GM23338 (cell line): ENCODE data around the gene OPRM1. TPM values are rescaled to one million over a fixed set of nuclear protein-coding genes. Genes with fewer than 3 reads are reported as not detected.

Experiments
- EZH2phosphoT487 ChIP-seq: fragments of 200-600 bp; sonication (generic); IDR thresholded peaks from one replicate; pipeline ENCODE4 v1.8.1; 2018; ENCODE audit warnings: antibody characterized with exemption; ENCODE audit not compliant: unreplicated experiment
- JUNB ChIP-seq: IDR thresholded peaks from one replicate; pipeline ENCODE4 v1.6.1; 2016; ENCODE audit warnings: antibody characterized with exemption; ENCODE audit not compliant: unreplicated experiment
- NANOG ChIP-seq: IDR thresholded peaks from 2 replicates; pipeline ENCODE4 v1.6.1; 2016; ENCODE audit warnings: antibody characterized with exemption, borderline replicate concordance
- POLR2AphosphoS5 ChIP-seq: IDR thresholded peaks from 2 replicates; pipeline ENCODE4 v1.6.1; 2016; ENCODE audit warnings: antibody characterized with exemption, low read depth
- REST ChIP-seq: IDR thresholded peaks from one replicate; pipeline ENCODE4 v1.6.1; 2018; ENCODE audit warnings: antibody characterized with exemption; ENCODE audit not compliant: unreplicated experiment
- ZNF114 ChIP-seq: fragments of 250-450 bp; sonication (Bioruptor Pico); IDR thresholded peaks from 2 replicates; pipeline ENCODE4 v1.5.0; 2020; ENCODE audit warnings: mild to moderate bottlenecking, moderate library complexity
- ZNF331 ChIP-seq: fragments of 250-450 bp; sonication (Bioruptor Pico); IDR thresholded peaks from 2 replicates; pipeline ENCODE4 v1.5.0; 2020; ENCODE audit warnings: low read depth, mild to moderate bottlenecking, moderate library complexity
- polyA plus RNA-seq: library from polyadenylated mRNA; unstranded; fragments of >200 nt; fragmentation: Nextera tagmentation; extraction: Ambion mirVana; gene quantifications from 2 replicates; pipeline ENCODE4 v1.2.1, GENCODE V29; 2016
- total RNA-seq: library from RNA; depleted of rRNA; stranded (reverse); fragments of >200 nt; shearing (Covaris generic); gene quantifications from 2 replicates; pipeline ENCODE4 v1.2.3, GENCODE V29; 2014
- TF ChIP-seq, protein P1 (sequence below): fragments of 250-450 bp; sonication (Bioruptor Pico); IDR thresholded peaks from 2 replicates; pipeline ENCODE4 v1.5.0; 2020; ENCODE audit warnings: mild to moderate bottlenecking, moderate library complexity
- TF ChIP-seq, protein P2 (sequence below): IDR thresholded peaks from 2 replicates; pipeline ENCODE4 v1.6.1; 2016; ENCODE audit warnings: antibody characterized with exemption

The OPRM1 gene
- total and polyA plus RNA-seq, 2 experiments from 2014 or later: 0.52 TPM; not detected in 1

DNA sequence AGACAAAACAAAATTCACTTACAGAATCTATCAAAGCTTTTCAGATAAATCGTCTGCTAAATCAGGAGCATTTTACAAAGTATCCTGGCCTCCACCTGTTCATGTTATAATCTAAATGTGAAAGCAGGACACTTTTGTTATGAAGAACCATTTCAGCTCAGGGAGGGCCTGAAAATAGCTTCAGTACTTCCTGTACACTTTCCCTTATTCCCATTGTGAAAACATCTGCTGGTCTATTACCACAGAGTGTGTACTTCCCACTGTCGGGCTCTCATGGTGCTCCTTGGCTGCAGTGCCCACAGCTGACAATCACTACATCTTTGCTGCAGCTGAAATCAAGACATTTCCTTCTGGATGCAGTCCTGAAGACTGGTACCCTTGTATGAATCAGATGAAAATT lies 128.1 kb downstream of the OPRM1 start (continued):
- TF ChIP-seq, protein P1, sequence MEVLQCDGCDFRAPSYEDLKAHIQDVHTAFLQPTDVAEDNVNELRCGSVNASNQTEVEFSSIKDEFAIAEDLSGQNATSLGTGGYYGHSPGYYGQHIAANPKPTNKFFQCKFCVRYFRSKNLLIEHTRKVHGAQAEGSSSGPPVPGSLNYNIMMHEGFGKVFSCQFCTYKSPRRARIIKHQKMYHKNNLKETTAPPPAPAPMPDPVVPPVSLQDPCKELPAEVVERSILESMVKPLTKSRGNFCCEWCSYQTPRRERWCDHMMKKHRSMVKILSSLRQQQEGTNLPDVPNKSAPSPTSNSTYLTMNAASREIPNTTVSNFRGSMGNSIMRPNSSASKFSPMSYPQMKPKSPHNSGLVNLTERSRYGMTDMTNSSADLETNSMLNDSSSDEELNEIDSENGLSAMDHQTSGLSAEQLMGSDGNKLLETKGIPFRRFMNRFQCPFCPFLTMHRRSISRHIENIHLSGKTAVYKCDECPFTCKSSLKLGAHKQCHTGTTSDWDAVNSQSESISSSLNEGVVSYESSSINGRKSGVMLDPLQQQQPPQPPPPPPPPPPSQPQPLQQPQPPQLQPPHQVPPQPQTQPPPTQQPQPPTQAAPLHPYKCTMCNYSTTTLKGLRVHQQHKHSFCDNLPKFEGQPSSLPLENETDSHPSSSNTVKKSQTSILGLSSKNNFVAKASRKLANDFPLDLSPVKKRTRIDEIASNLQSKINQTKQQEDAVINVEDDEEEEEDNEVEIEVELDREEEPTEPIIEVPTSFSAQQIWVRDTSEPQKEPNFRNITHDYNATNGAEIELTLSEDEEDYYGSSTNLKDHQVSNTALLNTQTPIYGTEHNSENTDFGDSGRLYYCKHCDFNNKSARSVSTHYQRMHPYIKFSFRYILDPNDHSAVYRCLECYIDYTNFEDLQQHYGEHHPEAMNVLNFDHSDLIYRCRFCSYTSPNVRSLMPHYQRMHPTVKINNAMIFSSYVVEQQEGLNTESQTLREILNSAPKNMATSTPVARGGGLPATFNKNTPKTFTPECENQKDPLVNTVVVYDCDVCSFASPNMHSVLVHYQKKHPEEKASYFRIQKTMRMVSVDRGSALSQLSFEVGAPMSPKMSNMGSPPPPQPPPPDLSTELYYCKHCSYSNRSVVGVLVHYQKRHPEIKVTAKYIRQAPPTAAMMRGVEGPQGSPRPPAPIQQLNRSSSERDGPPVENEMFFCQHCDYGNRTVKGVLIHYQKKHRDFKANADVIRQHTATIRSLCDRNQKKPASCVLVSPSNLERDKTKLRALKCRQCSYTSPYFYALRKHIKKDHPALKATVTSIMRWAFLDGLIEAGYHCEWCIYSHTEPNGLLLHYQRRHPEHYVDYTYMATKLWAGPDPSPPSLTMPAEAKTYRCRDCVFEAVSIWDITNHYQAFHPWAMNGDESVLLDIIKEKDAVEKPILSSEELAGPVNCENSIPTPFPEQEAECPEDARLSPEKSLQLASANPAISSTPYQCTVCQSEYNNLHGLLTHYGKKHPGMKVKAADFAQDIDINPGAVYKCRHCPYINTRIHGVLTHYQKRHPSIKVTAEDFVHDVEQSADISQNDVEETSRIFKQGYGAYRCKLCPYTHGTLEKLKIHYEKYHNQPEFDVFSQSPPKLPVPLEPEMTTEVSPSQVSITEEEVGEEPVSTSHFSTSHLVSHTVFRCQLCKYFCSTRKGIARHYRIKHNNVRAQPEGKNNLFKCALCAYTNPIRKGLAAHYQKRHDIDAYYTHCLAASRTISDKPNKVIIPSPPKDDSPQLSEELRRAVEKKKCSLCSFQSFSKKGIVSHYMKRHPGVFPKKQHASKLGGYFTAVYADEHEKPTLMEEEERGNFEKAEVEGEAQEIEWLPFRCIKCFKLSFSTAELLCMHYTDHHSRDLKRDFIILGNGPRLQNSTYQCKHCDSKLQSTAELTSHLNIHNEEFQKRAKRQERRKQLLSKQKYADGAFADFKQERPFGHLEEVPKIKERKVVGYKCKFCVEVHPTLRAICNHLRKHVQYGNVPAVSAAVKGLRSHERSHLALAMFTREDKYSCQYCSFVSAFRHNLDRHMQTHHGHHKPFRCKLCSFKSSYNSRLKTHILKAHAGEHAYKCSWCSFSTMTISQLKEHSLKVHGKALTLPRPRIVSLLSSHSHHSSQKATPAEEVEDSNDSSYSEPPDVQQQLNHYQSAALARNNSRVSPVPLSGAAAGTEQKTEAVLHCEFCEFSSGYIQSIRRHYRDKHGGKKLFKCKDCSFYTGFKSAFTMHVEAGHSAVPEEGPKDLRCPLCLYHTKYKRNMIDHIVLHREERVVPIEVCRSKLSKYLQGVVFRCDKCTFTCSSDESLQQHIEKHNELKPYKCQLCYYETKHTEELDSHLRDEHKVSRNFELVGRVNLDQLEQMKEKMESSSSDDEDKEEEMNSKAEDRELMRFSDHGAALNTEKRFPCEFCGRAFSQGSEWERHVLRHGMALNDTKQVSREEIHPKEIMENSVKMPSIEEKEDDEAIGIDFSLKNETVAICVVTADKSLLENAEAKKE (CRISPR knock-in tag): no peak
- no peak for TF ChIP-seq JUNB
- TF ChIP-seq ZNF331 (CRISPR knock-in tag): no peak
- TF ChIP-seq EZH2phosphoT487: no peak
- TF ChIP-seq, protein P2, sequence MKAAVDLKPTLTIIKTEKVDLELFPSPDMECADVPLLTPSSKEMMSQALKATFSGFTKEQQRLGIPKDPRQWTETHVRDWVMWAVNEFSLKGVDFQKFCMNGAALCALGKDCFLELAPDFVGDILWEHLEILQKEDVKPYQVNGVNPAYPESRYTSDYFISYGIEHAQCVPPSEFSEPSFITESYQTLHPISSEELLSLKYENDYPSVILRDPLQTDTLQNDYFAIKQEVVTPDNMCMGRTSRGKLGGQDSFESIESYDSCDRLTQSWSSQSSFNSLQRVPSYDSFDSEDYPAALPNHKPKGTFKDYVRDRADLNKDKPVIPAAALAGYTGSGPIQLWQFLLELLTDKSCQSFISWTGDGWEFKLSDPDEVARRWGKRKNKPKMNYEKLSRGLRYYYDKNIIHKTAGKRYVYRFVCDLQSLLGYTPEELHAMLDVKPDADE: no peak
- no peak for TF ChIP-seq ZNF114 (CRISPR knock-in tag)
- TF ChIP-seq NANOG: no peak
- TF ChIP-seq REST: no peak
- TF ChIP-seq POLR2AphosphoS5: no peak
